Endodermal cell (in vitro differentiated cells): ENCODE data around the gene ROBO1. TPM values are rescaled to one million over a fixed set of nuclear protein-coding genes. Genes with fewer than 3 reads are reported as not detected.

ENCODE experiments used
- DNase-seq: peaks from one replicate; pipeline ENCODE4 v3.0.0-alpha.2; 2017
- H3K27ac ChIP-seq: 2 replicates; pipeline ENCODE4 v1.5.1; 2013; ENCODE audit warnings: mild to moderate bottlenecking, low read depth, low read length, moderate library complexity
- H3K27me3 ChIP-seq: 2 replicates; pipeline ENCODE4 v1.6.1; 2013; ENCODE audit warnings: mild to moderate bottlenecking, low read length, moderate library complexity; ENCODE audit not compliant: insufficient read depth, control insufficient read depth, poor library complexity, severe bottlenecking
- H3K36me3 ChIP-seq: 2 replicates; pipeline ENCODE4 v1.7.0; 2013; ENCODE audit warnings: mild to moderate bottlenecking, low read length, moderate library complexity; ENCODE audit not compliant: control insufficient read depth, insufficient read depth
- H3K4me1 ChIP-seq: one replicate; pipeline ENCODE4 v1.7.0; 2013; ENCODE audit warnings: low read length; ENCODE audit not compliant: control insufficient read depth, insufficient read depth
- H3K4me3 ChIP-seq: 2 replicates; pipeline ENCODE4 v1.5.1; 2013; ENCODE audit warnings: mild to moderate bottlenecking, low read length, moderate library complexity
- H3K9ac ChIP-seq: 2 replicates; pipeline ENCODE4 v1.6.1; 2013; ENCODE audit warnings: mild to moderate bottlenecking, low read length, moderate library complexity; ENCODE audit not compliant: poor library complexity, severe bottlenecking; ENCODE audit errors: extremely low read depth
- H3K9me3 ChIP-seq: 2 replicates; pipeline ENCODE4 v1.6.1; 2013; ENCODE audit warnings: mild to moderate bottlenecking, low read length, moderate library complexity; ENCODE audit not compliant: control insufficient read depth
- H3K27ac Mint-ChIP-seq: 2 replicates; pipeline ENCODE4 v1.8.0; 2020; ENCODE audit warnings: mixed read lengths
- H3K27me3 Mint-ChIP-seq: 2 replicates; pipeline ENCODE4 v1.8.0; 2021; ENCODE audit warnings: mild to moderate bottlenecking, mixed read lengths; ENCODE audit not compliant: insufficient read depth
- H3K36me3 Mint-ChIP-seq: 2 replicates; pipeline ENCODE4 v1.8.0; 2020; ENCODE audit warnings: low read depth, mixed read lengths
- H3K4me1 Mint-ChIP-seq: 2 replicates; pipeline ENCODE4 v1.8.0; 2020; ENCODE audit warnings: mixed read lengths
- H3K4me3 Mint-ChIP-seq: 2 replicates; pipeline ENCODE4 v1.8.0; 2020; ENCODE audit warnings: mild to moderate bottlenecking, moderate library complexity, mixed read lengths
- H3K9me3 Mint-ChIP-seq: 2 replicates; pipeline ENCODE4 v1.8.0; 2020; ENCODE audit warnings: mild to moderate bottlenecking, mixed read lengths
- CTCF ChIP-seq: fragments of 200-600 bp; sonication (generic); conservative IDR thresholded peaks from 2 replicates; pipeline ENCODE4 v1.5.0; 2021; ENCODE audit warnings: antibody characterized with exemption, mild to moderate bottlenecking
- WGBS, 2 experiments: methylation state at CpG; one replicate each; pipeline versions ENCODE4 v1.1.5 to v1.1.7; 2013; ENCODE audit warnings: missing lambda C conversion rate in 2 of 2, mixed read lengths in 1 of 2; ENCODE audit not compliant: insufficient coverage in 1 of 2, insufficient read length in 1 of 2; 5-methylcytosine and 5-hydroxymethylcytosine counted together
- total RNA-seq, 2 donors: library from RNA; stranded (reverse); fragmentation: NEBNext Ultra II Directional in 1 of 2; extraction: Animal tissue kit (Norgen Biotek cat#: 25700) in 1 of 2; gene quantifications; 2 replicates in 1 of 2; 3 replicates in 1 of 2; pipeline ENCODE4 v1.2.1, GENCODE V29; 2021

Gene ROBO1
- total RNA-seq, 2 donors from 2014 or later = 74.8 to 75.9 TPM

- no peaks in the 10 kb centered on the region for H3K9me3 Mint-ChIP-seq
- WGBS, 2 experiments = 93 to 95% methylated on average over 4 of the region's 4 CpGs
- no peaks in the 10 kb centered on the region for H3K36me3 Mint-ChIP-seq
These were observed 499.4 kb downstream of the ROBO1 start for GRCh38 chr3:79268422-79268821.

DNA sequence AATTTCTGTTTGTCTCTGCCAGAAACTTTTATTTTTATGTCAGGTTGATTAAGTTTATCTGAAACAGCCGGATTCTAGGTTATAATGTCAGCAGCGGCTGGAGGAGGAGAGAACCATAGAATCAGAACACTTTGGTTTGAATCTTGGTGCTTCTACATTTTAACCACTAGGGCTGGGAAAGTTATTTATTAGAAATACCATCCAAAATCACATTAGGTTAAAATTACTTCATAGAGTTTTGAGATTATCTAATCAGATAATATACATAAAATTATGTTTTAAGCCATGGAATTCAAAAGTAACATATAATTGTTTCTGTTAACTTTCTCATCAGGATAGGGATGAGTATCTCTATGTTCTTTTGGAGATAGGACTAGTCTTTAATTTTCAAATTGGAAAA is 502.9 kb downstream of the ROBO1 start:
- H3K9me3 Mint-ChIP-seq = no peaks in the 10 kb centered on the region
- H3K36me3 ChIP-seq = no peaks in the 10 kb centered on the region
- no peaks in the 10 kb centered on the region for H3K4me1 Mint-ChIP-seq
- H3K36me3 Mint-ChIP-seq = no peaks in the 10 kb centered on the region
- no peaks in the 10 kb centered on the region for H3K27me3 ChIP-seq
- H3K27ac Mint-ChIP-seq = no peak overlapping the region
- DNase-seq = no peak
- no peak overlapping the region for H3K9ac ChIP-seq
- H3K4me3 Mint-ChIP-seq = no peak overlapping the region
- no peaks in the 10 kb centered on the region for H3K27me3 Mint-ChIP-seq
- H3K4me1 ChIP-seq = no peaks in the 10 kb centered on the region
- 94% methylated on average over 2 of the region's 2 CpGs; no CpG with 5 or more reads in 1 of the 2 experiments for WGBS, 2 experiments
- peak; percentile 60 for TF ChIP-seq CTCF
- H3K4me3 ChIP-seq = no peak overlapping the region
- no peaks in the 10 kb centered on the region for H3K9me3 ChIP-seq
- no peak overlapping the region for H3K27ac ChIP-seq

More at GRCh38 chr3:79268422-79268821, 499.4 kb downstream of the ROBO1 start:
- Mint-ChIP-seq H3K4me3 (no peak overlapping the region), H3K27me3 (no peaks in the 10 kb centered on the region), H3K27ac (no peak overlapping the region), H3K4me1 (no peaks in the 10 kb centered on the region)
- TF ChIP-seq CTCF = no peak
- no peak overlapping the region for H3K4me3 ChIP-seq
- no peaks in the 10 kb centered on the region for H3K9me3 ChIP-seq
- H3K27me3 ChIP-seq = no peaks in the 10 kb centered on the region
- no peaks in the 10 kb centered on the region for H3K4me1 ChIP-seq
- H3K27ac ChIP-seq = no peak overlapping the region
- DNase-seq = no peak
- no peak overlapping the region for H3K9ac ChIP-seq
- no peaks in the 10 kb centered on the region for H3K36me3 ChIP-seq

- H3K27me3 Mint-ChIP-seq = no peaks in the 10 kb centered on the region
- no peak overlapping the region for H3K27ac ChIP-seq
- H3K27ac Mint-ChIP-seq = no peak overlapping the region
- H3K9me3 Mint-ChIP-seq = no peaks in the 10 kb centered on the region
- no peak overlapping the region for H3K4me3 ChIP-seq
- 92 to 100% methylated on average over 1 of the region's 1 CpG for WGBS, 2 experiments
- H3K36me3 ChIP-seq = no peaks in the 10 kb centered on the region
- H3K27me3 ChIP-seq = no peaks in the 10 kb centered on the region
- no peaks in the 10 kb centered on the region for H3K4me1 ChIP-seq
- no peaks in the 10 kb centered on the region for H3K36me3 Mint-ChIP-seq
- H3K4me3 Mint-ChIP-seq = no peak overlapping the region
- no peak for DNase-seq
- TF ChIP-seq CTCF = no peak
- H3K4me1 Mint-ChIP-seq = no peaks in the 10 kb centered on the region
- H3K9ac ChIP-seq = no peak overlapping the region
- no peaks in the 10 kb centered on the region for H3K9me3 ChIP-seq
These were observed 504.4 kb downstream of the ROBO1 start for GRCh38 chr3:79263423-79263822.
